ENCODE data around the gene CANT1. TPM values are rescaled to one million over a fixed set of nuclear protein-coding genes. Genes with fewer than 3 reads are reported as not detected.
A peak's percentile ranks its signal among the peaks of the same experiment; 100 is the strongest.

Gene CANT1
- total RNA-seq, 1 donor from 2014 or later: 53.7 TPM

DNA sequence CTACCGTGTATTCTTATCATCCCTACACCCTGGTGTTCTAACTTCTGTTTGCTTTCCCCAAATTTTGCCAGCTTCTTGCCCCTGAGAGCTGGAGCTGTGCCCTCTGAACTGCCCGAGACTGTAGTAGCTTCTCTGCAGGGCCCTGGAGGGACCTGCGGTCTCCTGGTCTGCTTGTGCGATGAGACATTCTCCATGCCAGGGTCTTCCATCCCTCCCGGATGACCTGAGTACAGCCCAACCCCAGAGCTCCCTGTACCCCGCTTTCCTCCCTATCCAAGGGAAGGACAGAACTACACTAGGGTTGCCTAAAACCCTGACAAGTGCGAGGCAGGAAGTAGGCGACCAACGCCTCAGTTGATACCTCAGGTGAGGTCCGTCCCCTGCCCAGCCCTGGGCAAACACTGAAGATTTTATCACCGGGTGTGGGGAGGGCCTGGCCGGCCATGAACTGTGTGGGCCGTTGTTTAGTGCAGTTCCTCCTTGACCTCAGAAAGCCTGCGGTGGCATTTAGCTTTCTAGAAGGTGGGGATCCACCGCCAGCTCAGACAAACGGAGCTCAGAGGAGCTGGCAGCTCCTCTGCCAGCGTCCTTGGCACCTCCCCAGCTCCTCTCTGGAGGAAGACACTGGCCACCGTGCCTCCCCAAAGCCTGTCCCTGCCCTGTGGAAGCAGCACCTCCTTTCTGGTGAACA, 13.7 kb downstream of the CANT1 start:
- DNase-seq (ENCODE audit: low spot score): peak; percentile 59

DNA sequence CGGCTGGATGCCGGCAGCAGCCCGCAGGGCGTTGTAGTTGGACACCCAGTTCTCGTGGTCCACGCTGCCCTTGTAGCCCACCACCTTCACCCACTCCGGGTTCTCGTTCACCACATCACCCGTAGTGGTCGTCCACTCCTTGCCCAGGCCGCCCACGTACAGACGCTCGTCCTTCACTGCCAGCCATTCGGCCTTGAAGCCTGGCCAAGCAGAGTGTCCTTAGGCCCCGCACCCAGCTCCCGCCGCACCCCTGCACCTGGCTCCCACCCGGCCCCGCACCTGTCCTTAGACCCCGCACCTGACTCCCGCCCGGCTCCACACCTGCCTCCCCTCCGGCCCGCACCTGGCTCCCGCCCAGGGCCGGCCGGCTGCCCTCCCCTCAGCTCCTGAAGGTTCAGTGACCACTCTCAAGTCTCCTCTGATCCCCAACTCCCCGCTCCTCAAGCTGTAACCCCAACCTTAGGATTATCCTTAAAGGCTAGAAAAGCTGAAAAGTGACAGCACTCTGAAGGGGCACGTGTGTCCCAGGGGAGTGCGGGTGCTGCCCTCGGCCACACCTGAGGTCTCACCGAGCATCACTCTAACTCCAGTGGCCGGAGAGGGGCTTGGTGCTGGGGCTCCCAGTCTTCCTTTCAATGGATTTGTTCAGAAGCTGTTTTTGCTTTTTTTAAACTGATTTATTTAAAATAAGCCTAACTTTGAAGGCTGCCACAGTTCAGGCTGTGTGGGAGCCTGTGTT, 14.4 kb downstream of the CANT1 start:
- no peak for DNase-seq (ENCODE audit: low spot score)

DNA sequence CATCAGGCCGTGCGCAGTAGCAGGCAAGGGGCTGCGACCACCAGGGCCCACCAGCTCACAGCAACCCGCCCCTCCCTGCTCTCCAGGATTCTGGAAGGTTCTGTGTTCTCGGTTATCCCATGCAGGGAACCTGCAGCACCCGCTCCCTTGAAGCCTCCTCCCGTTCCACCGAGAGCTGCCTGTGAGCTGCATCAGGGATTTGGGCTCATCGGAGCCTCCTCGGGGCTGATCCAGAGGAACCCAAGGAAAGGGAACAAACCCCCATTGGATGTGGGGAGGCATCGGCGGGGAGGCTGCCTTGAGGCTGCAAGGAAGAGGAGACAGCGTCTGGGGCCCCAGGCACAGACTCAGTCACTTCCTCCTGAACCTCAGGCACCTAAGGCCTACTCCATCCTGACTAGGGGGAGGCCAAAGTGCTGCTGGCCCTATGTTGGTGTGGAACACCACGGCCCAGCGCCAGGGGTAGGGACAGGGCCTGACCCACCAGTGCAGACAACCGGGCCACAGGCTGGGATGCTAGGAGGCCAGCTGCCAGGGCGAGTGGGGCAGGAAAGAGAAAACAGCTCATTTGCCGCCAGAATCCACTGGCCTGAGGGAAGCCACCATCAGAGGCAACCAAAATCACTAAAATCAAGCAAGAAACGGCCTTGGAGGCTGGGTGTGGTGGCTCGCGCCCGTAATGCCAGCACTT, 15.4 kb downstream of the CANT1 start:
- no peak for DNase-seq (ENCODE audit: low spot score)

DNA sequence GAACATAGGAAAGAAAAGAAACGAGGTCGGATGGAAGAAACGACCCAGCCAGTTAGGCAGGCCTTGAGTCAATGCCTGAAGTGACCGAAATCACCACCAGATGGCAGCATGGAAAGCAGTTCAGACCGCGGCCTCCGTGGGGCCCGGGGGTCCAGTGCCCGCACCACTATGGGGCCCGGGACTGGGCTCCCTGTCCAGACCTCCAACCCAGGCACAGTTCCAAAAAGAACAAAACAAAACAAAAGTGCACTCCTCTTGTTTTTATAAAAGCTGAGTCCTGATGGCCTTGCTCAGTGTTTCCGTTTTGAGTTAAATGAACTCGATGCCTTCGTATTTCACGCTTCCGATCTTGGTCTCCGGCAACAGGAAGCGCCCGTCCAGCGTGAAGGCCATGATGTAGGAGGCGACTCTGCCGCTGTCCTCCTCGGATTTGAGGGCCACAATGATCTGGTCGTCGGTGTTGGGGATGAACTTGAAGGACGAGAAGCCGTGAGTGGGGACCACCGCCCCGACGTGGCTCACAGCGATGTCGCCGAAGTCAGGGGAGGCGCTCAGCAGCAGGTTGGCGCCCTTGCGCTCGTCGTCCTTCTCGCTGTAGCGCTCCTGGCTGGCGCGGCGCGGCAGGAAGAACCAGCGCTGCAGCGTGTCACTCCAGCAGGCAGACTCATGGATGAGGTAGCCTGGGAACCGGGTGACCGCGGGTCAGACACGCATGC, 16.2 kb downstream of the CANT1 start:
- no peak for DNase-seq (ENCODE audit: low spot score)

DNA sequence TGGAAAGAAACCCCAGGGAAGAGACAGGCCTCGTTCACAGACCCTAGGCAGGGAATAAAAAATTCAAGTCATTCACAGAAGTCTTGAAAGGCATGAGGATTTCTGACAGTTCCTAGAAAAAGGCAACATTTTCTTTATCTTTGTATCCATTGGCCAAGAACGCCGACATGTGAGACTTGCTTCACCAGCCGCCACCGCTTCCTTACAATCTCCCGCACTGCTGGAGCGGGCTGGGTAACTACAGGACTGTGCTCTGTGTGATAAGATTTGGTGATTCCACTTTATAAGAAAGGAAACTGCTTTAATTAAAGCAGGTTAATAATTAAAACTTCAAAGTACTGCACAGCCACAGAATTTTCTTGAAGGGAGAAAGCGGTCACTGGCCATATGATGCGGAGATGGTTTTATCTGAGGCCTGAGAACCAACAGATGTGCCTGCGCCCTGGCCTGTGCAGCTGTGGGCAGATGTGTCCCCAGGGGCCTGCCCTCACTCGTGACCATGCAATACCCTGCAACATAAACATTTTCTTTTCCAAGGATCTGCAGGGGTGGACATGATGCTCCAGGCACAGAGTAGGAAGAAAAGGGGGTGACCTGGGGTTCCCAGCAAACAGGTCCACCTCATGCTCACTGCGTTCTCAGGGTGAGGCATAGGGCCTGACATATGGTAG, 16.9 kb downstream of the CANT1 start:
- DNase-seq (ENCODE audit: low spot score): no peak

DNA sequence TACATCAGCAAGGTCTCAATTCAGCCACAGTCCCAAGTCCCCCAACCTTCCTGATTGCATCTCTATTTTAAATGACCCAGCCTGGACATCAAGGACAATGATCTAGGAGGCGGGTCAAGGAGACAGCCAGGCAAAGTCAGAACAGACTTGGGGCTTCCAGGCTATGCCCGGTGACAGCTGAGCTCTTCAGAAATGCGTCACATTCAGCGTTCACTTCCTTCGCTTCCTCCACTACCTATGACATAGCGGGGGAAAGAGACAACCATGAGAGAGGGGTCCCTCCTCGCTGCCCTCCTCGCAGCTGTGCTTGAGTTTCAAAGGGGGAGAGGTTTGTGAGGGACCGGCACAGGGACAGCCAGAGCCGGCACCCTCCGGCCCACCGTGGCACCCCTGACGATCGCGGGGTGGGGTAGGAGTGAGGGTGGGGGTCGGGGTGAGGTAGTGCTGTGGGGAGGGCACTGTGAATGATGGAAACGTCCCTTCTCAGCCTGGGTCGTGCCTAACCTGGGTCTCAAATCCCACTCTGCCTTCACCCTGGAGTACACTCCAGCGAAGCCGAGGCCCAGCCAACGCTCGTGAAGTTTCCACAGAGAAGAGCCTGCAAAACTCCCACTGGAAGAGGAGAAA, 17.5 kb downstream of the CANT1 start:
- DNase-seq (ENCODE audit: low spot score): no peak

DNA sequence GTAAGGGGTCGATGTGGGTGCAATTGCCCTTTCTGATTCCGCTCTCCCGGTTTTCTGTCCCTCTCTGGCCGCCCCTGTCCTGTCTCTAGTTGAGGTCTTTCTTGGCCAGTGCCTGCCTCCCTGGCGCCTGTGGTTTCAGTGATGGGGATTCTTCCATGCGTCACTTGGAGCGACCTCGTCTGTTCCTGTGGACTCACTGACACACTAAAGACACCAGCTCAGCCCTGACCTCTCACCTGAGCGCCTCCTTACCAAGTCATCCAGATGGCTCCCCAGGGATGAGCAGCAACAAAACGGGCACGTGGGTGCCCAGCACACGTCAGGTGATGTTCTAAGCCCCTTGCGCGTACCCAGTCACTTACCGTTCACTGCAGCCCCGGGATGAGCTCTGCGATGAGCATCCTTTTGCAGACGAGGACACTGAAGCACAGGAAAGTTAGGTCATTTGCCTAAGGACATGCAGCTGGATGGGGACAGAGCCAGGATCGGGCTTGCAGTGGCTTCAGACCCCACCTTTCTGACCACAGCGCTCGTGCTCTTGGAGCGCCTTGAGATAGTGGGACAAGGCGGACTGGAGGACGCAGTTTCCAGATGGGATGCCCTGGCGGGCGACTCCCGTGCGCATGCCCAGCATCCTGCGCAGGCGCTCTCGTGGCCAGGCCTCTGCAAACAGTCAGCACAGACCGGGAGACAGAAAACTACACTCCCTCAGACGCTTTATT, 18.4 kb downstream of the CANT1 start:
- no peak for DNase-seq (ENCODE audit: low spot score)

DNA sequence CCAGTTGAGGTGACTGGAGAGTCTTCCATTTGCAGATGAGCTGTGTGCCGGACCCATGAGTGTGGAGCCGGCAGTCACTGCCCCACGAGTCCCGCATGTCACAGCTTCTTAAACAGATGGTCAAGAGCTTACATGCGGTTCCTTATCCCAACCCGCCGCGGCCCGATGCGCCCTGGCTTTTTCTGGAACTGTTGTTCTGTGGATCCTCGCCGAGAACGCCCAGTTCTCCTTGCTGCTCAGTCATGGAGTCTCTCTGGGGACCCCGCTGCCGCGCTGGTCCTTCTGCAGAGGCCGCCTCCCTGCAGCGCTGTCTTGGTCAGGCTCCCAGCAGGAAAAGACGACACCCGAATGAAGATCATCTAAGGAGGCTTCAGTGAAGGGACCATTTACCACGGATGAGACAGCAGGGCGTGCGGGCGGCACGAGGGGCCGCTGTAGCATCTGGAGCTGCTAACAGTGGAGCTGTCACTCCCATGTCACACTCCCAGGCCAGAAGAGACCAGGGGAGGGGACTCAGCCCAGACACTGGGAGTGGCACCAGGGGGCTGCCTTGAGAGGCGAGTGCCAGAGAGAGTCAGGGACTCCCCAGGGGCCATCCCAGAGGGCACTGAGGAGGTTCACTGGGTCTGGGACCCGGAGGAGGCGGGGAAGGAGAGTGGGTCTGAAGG, 19.1 kb downstream of the CANT1 start:
- DNase-seq (ENCODE audit: low spot score): no peak

DNA sequence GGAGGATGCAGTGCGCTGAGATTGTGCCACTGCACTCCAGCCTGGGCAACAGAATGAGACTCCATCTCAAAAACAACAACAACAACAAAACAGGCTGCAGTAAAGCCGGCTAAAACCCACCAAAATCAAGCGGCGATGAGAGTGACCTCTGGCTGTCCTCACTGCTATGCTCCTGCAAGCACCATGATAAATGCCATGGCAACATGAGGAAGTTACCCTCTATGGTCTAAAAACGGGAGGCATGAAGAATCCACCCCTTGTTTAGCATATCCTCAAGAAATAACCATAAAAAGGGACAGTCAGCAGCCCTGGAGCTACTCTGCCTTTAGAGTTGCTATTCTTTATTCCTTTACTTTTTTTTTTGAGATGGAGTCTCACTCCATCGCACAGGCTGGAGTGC, 21.4 kb downstream of the CANT1 start:
- DNase-seq (ENCODE audit: low spot score): no peak

DNA sequence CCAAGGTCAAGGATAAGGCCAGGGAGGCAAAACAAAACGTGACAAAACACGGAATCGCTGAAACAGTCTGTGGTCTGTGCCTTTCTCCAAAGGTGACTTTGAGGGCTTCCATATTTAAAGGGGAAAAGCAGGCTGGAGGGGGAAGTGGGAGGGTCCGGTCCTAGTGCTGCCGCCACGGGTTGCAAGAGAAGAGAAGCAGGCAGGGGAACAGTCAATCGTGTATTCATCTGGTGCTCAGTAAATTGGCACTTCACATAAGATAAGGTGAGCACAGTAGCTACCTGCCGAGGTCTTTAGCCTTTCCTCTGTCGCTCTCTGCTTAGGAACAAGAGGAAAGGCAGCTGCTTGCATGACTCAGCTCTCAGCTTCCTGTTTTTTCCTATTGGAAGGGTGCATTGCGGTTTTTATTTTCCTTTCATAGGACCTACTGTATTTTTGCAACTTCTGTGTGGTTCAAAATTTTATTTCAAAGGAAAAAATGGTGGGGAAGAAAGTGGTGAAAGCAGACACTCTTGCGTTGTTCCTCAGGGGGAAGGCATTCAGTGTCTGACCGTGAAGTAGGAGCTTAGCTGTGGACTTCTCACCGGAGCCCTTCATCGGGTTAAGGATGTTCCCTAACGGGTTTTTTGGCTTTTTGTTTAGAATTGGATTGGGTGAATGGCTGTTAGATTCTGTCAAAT, 22.8 kb downstream of the CANT1 start:
- no peak for DNase-seq (ENCODE audit: low spot score)

DNA sequence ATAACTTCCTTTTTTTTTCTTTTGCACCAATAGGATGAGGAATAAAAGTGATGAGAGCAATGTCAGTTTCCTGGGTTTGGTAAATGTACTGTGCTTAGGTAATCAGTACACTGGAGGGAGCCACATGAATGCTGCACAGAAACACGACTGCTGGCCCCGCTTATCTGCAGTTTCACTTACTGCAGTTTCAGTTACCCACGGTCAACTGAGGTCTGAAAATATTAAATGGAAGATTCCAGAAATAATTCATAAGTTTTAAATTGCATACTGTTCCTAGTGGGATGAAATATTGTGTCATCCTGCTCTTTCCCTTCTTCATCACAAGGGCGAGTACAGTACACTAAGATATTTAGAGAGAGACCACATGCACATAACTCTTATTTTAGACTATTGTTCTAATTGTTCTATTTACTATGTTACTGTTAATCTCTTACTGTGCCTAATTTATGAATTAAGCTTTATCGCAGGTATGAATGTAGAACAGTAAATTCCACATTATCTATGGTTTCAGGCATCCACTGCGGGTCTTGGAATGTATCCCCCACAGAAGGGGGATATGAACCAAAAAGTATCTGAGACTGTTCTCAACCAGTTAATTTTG, 23.4 kb downstream of the CANT1 start:
- DNase-seq (ENCODE audit: low spot score): no peak

DNA sequence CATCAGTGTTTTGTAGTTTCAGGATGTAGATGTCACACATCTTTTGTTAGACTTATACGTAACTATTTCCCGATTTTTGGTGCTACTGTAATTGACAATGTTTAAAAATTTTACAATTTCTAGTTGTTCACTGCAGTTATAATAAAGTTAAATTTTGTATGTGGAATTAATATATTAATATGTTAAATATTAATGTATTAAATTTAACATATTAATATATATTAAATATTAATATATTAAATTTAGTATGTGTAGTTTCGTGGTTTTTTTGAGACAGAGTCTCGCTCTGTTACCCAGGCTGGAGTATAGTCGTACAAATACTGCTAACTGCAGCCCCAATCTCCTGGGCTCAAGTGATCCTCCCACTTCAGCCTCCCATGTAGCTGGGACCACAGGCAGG, 24.2 kb downstream of the CANT1 start:
- DNase-seq (ENCODE audit: low spot score): no peak

DNA sequence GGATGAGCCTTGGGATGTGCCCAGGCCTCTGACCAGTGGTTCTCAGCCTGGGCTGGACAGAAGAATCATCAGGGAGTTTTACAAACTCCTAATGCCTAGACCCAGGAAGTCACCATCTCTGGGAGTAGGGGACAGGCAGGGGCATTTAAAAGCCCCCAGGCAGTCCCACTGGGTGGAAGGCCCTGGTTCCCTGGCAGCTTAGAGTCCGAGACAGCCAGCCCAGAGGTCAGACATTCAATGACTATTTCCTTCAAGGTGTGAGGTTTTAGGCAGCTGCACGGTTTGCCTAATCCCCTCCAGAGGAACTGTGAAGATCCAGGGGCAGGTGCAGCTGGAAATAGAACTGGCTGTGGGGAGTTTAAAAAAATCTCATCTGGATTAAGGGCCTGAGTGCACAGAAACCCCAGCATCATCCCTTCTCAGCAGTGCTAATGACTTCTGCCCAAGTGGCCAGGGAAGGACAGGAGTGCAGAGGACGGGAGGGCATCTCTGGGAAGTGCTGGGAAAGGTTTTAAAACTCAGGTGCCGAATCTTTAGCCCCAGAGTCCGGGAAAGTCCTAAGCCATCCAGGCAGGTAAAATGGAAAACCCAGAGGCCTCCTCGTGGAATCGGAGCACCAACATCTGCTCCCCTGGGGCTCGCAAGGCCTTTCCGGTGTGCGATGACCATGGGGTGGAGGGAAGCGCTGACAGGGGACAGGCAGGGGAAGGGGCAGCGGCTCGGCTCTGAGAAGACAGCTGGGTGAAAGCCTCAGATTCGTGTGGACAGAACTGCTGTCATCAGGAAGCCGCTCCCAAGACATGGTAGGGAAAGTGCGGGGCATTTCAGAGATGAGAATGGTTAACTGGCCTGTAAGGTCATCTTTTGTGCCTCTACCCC, 28.3 kb downstream of the CANT1 start:
- no peak for DNase-seq (ENCODE audit: low spot score)

DNA sequence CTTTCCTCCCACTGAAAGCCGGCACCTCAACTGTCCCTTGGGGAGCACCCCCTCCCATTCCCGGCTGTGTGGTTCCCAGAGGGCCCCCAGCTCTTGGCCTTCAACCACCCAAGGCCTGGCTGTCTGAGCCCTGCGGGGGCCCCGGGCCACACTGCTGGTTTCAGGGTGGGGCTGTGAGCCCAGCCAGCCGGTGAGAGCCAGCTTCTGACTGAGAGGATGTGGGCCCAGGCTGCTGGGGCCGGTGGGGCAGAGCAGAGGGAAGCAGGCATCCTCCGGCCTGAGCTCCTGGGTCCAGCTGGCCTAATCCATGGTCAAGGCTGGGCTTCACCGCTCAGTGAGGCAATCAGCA, 29.0 kb downstream of the CANT1 start:
- DNase-seq (ENCODE audit: low spot score): no peak

DNA sequence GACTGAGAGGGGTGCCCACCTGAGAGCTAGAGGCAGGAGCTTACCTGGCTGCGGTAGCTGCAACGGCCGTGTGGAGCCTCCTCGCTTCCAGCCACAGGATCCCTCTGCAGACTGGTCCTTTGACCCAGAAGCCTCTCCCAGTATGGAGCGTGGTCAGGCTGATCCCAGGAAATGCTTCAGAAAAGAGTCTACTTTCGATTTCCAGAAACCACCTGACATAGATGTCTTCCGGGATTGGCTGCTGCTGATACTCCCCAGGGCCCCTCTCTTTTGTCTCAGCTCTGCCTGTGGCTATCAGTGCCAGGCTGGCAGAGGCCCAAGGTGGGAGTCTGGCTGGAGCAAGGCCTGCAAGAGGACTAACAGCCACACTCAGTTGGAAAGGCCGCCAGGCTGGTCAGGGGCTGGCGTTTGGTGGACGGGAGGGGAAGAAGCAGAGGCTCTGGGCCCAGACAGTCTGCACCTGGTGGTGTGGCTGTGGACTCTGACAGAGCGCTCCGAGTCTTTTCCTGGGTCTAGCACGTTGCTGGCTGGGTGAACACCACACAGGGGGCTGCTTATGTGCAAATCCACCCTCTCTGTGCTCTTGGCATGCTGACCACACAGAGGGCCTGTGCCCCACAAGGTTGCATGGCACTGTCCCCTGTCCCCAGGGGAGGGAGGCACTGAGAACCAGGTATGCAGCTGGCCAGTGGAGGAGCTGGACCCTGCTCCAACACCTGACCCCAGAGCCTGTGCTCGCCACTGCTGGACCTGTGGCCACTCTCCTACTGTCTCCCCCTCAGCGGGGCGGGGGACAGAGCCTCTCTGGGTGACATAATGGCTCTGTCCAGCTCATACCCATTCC, 29.6 kb downstream of the CANT1 start, which contains the start of gene LGALS3BP:
LGALS3BP (minus strand) TSS at position 144 of the 844 bp plus-strand sequence. CDS start 2,732 bp downstream, outside the sequence.
- peak; percentile 81 for DNase-seq (ENCODE audit: low spot score)

DNA sequence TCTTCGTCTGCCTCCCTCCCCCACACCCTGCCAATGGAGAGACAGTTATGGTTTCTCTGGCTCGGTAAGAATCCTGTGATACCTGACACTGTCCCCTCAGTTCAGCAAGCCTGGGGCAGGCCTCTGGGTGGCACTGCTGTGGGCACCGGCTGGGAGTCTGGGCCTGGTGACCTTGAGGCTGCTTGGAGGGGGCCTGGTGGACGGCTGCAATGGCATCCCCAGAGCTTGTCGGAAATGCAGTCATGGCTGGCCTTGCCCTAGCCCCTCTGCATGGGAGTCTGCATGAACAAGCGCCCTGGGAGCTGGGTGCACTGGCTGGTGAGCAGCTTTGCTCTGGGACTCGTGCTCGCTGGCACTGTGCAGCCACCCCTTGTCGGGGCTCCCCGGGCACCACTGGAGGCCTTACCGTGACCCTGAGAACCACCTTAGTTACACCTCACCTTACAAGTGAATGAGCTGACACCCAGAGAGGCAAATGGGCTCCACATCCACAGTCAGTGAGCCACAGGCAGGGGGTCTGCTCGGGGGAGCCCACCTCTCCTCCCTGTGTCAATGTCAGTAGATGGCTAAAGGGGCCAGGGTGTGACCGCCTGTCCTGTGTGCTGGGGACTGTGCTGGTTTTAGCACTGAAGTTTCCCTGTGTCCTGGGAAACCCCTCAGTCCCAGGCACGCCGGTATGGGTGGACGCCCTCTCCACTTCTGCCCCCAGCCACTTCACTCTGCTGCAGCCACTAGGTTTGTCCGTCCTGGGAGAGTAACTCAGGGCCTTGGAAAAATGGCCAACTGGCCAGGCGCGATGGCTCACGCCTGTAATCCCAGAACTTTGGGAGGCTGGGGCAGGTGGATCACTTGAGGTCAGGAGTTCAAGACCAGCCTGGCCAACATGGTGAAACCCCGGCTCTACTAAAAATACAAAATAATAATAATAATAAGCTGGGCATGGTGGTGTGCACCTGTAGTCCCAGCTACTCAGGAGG, 31.3 kb downstream of the CANT1 start:
- no peak for DNase-seq (ENCODE audit: low spot score)

Measured in ureter (tissue), 1 donor.